GM15510 (cell line): Measurements from ENCODE around the gene ANTXR2.

Experiments used
- POLR2A ChIP-seq: IDR thresholded peaks from 3 replicates; pipeline ENCODE4 v1.6.1; 2011; ENCODE audit warnings: borderline replicate concordance; ENCODE audit not compliant: insufficient read length; ENCODE audit errors: extremely low read depth

Gene ANTXR2

GRCh38 chr4:80078346-80079092 is 5.5 kb upstream of the ANTXR2 start:
- no peak for TF ChIP-seq POLR2A

GRCh38 chr4:80077639-80078038 is 4.6 kb upstream of the ANTXR2 start:
- TF ChIP-seq POLR2A = no peak

GRCh38 chr4:80076681-80077080 is 3.7 kb upstream of the ANTXR2 start:
- TF ChIP-seq POLR2A = no peak

- no peak for TF ChIP-seq POLR2A
Observed at GRCh38 chr4:80075995-80076675, 3.1 kb upstream of the ANTXR2 start.

- no peak for TF ChIP-seq POLR2A
Observed at GRCh38 chr4:80074651-80075050, 1.6 kb upstream of the ANTXR2 start.

- no peak for TF ChIP-seq POLR2A
Observed at GRCh38 chr4:80074069-80074468, 1.0 kb upstream of the ANTXR2 start.

GRCh38 chr4:80073473-80074008 is 512 bp upstream of the ANTXR2 start:
- no peak for TF ChIP-seq POLR2A

- no peak for TF ChIP-seq POLR2A
Observed at GRCh38 chr4:80072228-80072743, 743 bp downstream of the ANTXR2 start.

- TF ChIP-seq POLR2A = no peak
Observed at GRCh38 chr4:80071604-80072227, 1.3 kb downstream of the ANTXR2 start.

- no peak for TF ChIP-seq POLR2A
Observed at GRCh38 chr4:80070880-80071603, 2.0 kb downstream of the ANTXR2 start.

GRCh38 chr4:80069837-80070731 is 2.9 kb downstream of the ANTXR2 start:
- TF ChIP-seq POLR2A = no peak

- TF ChIP-seq POLR2A = no peak
Observed at GRCh38 chr4:80069108-80069836, 3.8 kb downstream of the ANTXR2 start.

- TF ChIP-seq POLR2A = no peak
Observed at GRCh38 chr4:80065601-80066000, 7.4 kb downstream of the ANTXR2 start.
